Ureter (tissue), 1 donor: ENCODE results near the gene PTGER2. TPM values are rescaled to one million over a fixed set of nuclear protein-coding genes. Genes with fewer than 3 reads are reported as not detected.

Source experiments
- DNase-seq: peaks from one replicate; pipeline ENCODE4 v3.0.0-alpha.2; 2020; ENCODE audit warnings: low spot score
- total RNA-seq: library from RNA; stranded (reverse); gene quantifications from one replicate; pipeline ENCODE4 v1.2.4, GENCODE V29; 2023
- donor health status: DM: yes; HTN: yes; CAD: no.

The PTGER2 gene
- total RNA-seq, 1 donor from 2014 or later, result 3.4 TPM

- DNase-seq, result no peak
Measured at GRCh38 chr14:52377940-52378339, 63.8 kb downstream of the PTGER2 start.

Other genes starting within 250 kb of the PTGER2 start
- gene NID2, start 245.3 kb upstream of the PTGER2 start, total RNA-seq, result 23.5 TPM
- gene PTGDR, start 46.6 kb upstream of the PTGER2 start, total RNA-seq, result 2.7 TPM
- gene TXNDC16, start 238.2 kb downstream of the PTGER2 start, total RNA-seq, result 4.0 TPM
- 2.2 TPM for gene GPR137C, start 238.5 kb downstream of the PTGER2 start, total RNA-seq